SJSA1 (cell line): Measurements from ENCODE around the gene ARAF. TPM values are rescaled to one million over a fixed set of nuclear protein-coding genes. Genes with fewer than 3 reads are reported as not detected.

Experiments used
- DNase-seq, 2 experiments: peaks; one replicate each; pipeline ENCODE4 v3.0.0-alpha.2; 2015 to 2020; ENCODE audit warnings: low spot score in 2 of 2, low read depth in 1 of 2
- H3K27ac ChIP-seq: fragments of 250-450 bp; sonication (Bioruptor Pico); 2 replicates; pipeline ENCODE4 v1.5.1; 2020; ENCODE audit warnings: mild to moderate bottlenecking, moderate library complexity
- H3K27me3 ChIP-seq: fragments of 250-450 bp; sonication (Bioruptor Pico); replicated peaks from 2 replicates; pipeline ENCODE4 v1.5.1; 2020; ENCODE audit warnings: mild to moderate bottlenecking, moderate library complexity
- H3K36me3 ChIP-seq: fragments of 250-450 bp; sonication (Bioruptor Pico); 2 replicates; pipeline ENCODE4 v1.5.1; 2020; ENCODE audit warnings: mild to moderate bottlenecking
- H3K4me1 ChIP-seq: fragments of 250-450 bp; sonication (Bioruptor Pico); replicated peaks from 2 replicates; pipeline ENCODE4 v1.6.1; 2021; ENCODE audit warnings: mild to moderate bottlenecking
- H3K4me3 ChIP-seq: fragments of 250-450 bp; sonication (Bioruptor Pico); 2 replicates; pipeline ENCODE4 v1.5.1; 2020; ENCODE audit warnings: mild to moderate bottlenecking
- H3K9me3 ChIP-seq: fragments of 250-450 bp; sonication (Bioruptor Pico); replicated peaks from 2 replicates; pipeline ENCODE4 v1.5.1; 2020; ENCODE audit warnings: mild to moderate bottlenecking
- total RNA-seq: library from RNA; depleted of rRNA; stranded (reverse); fragments of >200 nt; shearing (Covaris generic); gene quantifications from 2 replicates; pipeline ENCODE4 v1.2.3, GENCODE V29; 2014; rRNA removed

The ARAF gene
- total RNA-seq, 1 experiment from 2014 or later: 29.8 TPM

- no peaks in the 10 kb centered on the region for H3K27me3 ChIP-seq
- H3K4me1 ChIP-seq: no peaks in the 10 kb centered on the region
- H3K27ac ChIP-seq: no peak overlapping the region
- no peaks in the 10 kb centered on the region for H3K9me3 ChIP-seq
- H3K4me3 ChIP-seq: no peak overlapping the region
- H3K36me3 ChIP-seq: no peaks in the 10 kb centered on the region
- no peak for DNase-seq
These were observed 49.5 kb downstream of the ARAF start for GRCh38 chrX:47610511-47610910.

GRCh38 chrX:47611489-47611888 is 50.5 kb downstream of the ARAF start:
- DNase-seq: no peak
- Histone ChIP-seq H3K27me3 (no peaks in the 10 kb centered on the region), H3K4me3 (no peak overlapping the region), H3K9me3 (no peaks in the 10 kb centered on the region), H3K4me1 (no peaks in the 10 kb centered on the region), H3K27ac (no peak overlapping the region), H3K36me3 (no peaks in the 10 kb centered on the region)

- Histone ChIP-seq H3K27ac (no peak overlapping the region), H3K4me3 (no peak overlapping the region), H3K9me3 (no peaks in the 10 kb centered on the region), H3K4me1 (no peaks in the 10 kb centered on the region), H3K27me3 (no peaks in the 10 kb centered on the region), H3K36me3 (no peaks in the 10 kb centered on the region)
- no peak for DNase-seq
These were observed 50.9 kb downstream of the ARAF start for GRCh38 chrX:47611926-47612325.

GRCh38 chrX:47612418-47612817 is 51.4 kb downstream of the ARAF start:
- Histone ChIP-seq H3K4me3 (no peak overlapping the region), H3K9me3 (no peaks in the 10 kb centered on the region), H3K36me3 (no peaks in the 10 kb centered on the region), H3K4me1 (no peaks in the 10 kb centered on the region), H3K27me3 (no peaks in the 10 kb centered on the region), H3K27ac (no peak overlapping the region)
- DNase-seq: no peak

GRCh38 chrX:47613082-47613481 is 52.1 kb downstream of the ARAF start:
- no peaks in the 10 kb centered on the region for H3K27me3 ChIP-seq
- no peaks in the 10 kb centered on the region for H3K36me3 ChIP-seq
- DNase-seq: no peak
- no peaks in the 10 kb centered on the region for H3K4me1 ChIP-seq
- no peak overlapping the region for H3K27ac ChIP-seq
- H3K9me3 ChIP-seq: no peaks in the 10 kb centered on the region
- no peak overlapping the region for H3K4me3 ChIP-seq

GRCh38 chrX:47614618-47615017 is 53.6 kb downstream of the ARAF start:
- DNase-seq: no peak
- Histone ChIP-seq H3K27me3 (no peaks in the 10 kb centered on the region), H3K36me3 (no peaks in the 10 kb centered on the region), H3K27ac (no peak overlapping the region), H3K4me1 (no peaks in the 10 kb centered on the region; the same call in 1 of the 2 replicates), H3K4me3 (no peak overlapping the region), H3K9me3 (no peaks in the 10 kb centered on the region)

- no peaks in the 10 kb centered on the region for H3K27me3 ChIP-seq
- no peaks in the 10 kb centered on the region; the same call in 1 of the 2 replicates for H3K4me1 ChIP-seq
- no peaks in the 10 kb centered on the region for H3K9me3 ChIP-seq
- DNase-seq: no peak
- no peak overlapping the region for H3K27ac ChIP-seq
- H3K4me3 ChIP-seq: no peak overlapping the region
- H3K36me3 ChIP-seq: no peaks in the 10 kb centered on the region
These were observed 58.0 kb downstream of the ARAF start for GRCh38 chrX:47618923-47619485.

GRCh38 chrX:47619486-47620302 is 58.7 kb downstream of the ARAF start, which contains the start of gene SYN1:
Gene SYN1, minus strand, starts transcription at chrX:47619857. Its CDS starts 129 bp downstream, at chrX:47619728.
- Histone ChIP-seq H3K4me3 (peak within 1 kb of the TSS; percentile 21; the same call in 1 of the 2 replicates), H3K4me1 (no peaks in the 10 kb centered on the region; the same call in 1 of the 2 replicates), H3K36me3 (no peaks in the 10 kb centered on the region), H3K9me3 (no peaks in the 10 kb centered on the region), H3K27ac (no peak within 1 kb of the TSS), H3K27me3 (no peaks in the 10 kb centered on the region)
- DNase-seq: peak; percentile 64 to 74

GRCh38 chrX:47620303-47620685 is 59.3 kb downstream of the ARAF start:
- H3K9me3 ChIP-seq: no peaks in the 10 kb centered on the region
- DNase-seq: no peak
- H3K27me3 ChIP-seq: no peaks in the 10 kb centered on the region
- no peaks in the 10 kb centered on the region for H3K36me3 ChIP-seq
- no peak overlapping the region for H3K27ac ChIP-seq
- no peak overlapping the region for H3K4me3 ChIP-seq
- H3K4me1 ChIP-seq: no peaks in the 10 kb centered on the region; the same call in 1 of the 2 replicates

Other genes with a start within 250 kb of the ARAF start
- gene ZNF157, start 190.6 kb upstream of the ARAF start, total RNA-seq: not detected in 2 replicates
- 3.1 and 6.5 TPM in 2 replicates for gene ZNF41, start 78.0 kb upstream of the ARAF start, total RNA-seq
- gene TIMP1, start 21.2 kb downstream of the ARAF start, total RNA-seq: 245 and 330 TPM in 2 replicates
- 0.53 and 1.5 TPM in 2 replicates for gene SYN1, start 58.7 kb downstream of the ARAF start, total RNA-seq
- 0.66 TPM in 1 of 2 replicates, not detected in the other for gene CFP, start 68.7 kb downstream of the ARAF start, total RNA-seq
- 29.8 and 32.6 TPM in 2 replicates for gene ELK1, start 89.4 kb downstream of the ARAF start, total RNA-seq
- gene UXT, start 98.0 kb downstream of the ARAF start, total RNA-seq: 97.5 and 197 TPM in 2 replicates